IPS DF 4.7 (cell line): Measurements from ENCODE around the gene BCAS3.
"Not testable (repeated sequence)": the region's sequence is repeated elsewhere in the genome, so short reads cannot be mapped to it uniquely, and the experiment has no call there.

ENCODE experiments used
- DNase-seq: peaks from one replicate; pipeline ENCODE4 v3.0.0-alpha.2; 2013; ENCODE audit warnings: low spot score; ENCODE audit errors: extremely low read depth

BCAS3 gene

GRCh38 chr17:60782742-60783141 lies 105.1 kb downstream of the BCAS3 start:
- DNase-seq: no peak

- DNase-seq: no peak
Observed at GRCh38 chr17:60790205-60790604, 112.6 kb downstream of the BCAS3 start.

GRCh38 chr17:60792250-60792898 lies 114.7 kb downstream of the BCAS3 start:
- no peak for DNase-seq

GRCh38 chr17:60798576-60798975 lies 120.9 kb downstream of the BCAS3 start:
- DNase-seq: no peak

GRCh38 chr17:60802377-60802776 lies 124.7 kb downstream of the BCAS3 start:
- no peak for DNase-seq

GRCh38 chr17:60803059-60803458 lies 125.4 kb downstream of the BCAS3 start:
- no peak for DNase-seq

GRCh38 chr17:60804831-60805230 lies 127.2 kb downstream of the BCAS3 start:
- DNase-seq: no peak

GRCh38 chr17:60809421-60809820 lies 131.8 kb downstream of the BCAS3 start:
- no peak for DNase-seq

GRCh38 chr17:60814941-60815340 lies 137.3 kb downstream of the BCAS3 start:
- not testable (repeated sequence) for DNase-seq

GRCh38 chr17:60817192-60817591 lies 139.5 kb downstream of the BCAS3 start:
- no peak for DNase-seq

GRCh38 chr17:60819447-60820130 lies 141.9 kb downstream of the BCAS3 start:
- DNase-seq: no peak

GRCh38 chr17:60823515-60823914 lies 145.9 kb downstream of the BCAS3 start:
- no peak for DNase-seq

- no peak for DNase-seq
Observed at GRCh38 chr17:60825351-60825750, 147.7 kb downstream of the BCAS3 start.

- DNase-seq: no peak
Observed at GRCh38 chr17:60827943-60828342, 150.3 kb downstream of the BCAS3 start.

GRCh38 chr17:60832151-60832585 lies 154.5 kb downstream of the BCAS3 start:
- no peak for DNase-seq

GRCh38 chr17:60832631-60833030 lies 155.0 kb downstream of the BCAS3 start:
- DNase-seq: no peak

- DNase-seq: no peak
Observed at GRCh38 chr17:60840456-60840855, 162.8 kb downstream of the BCAS3 start.

GRCh38 chr17:60845012-60845411 lies 167.4 kb downstream of the BCAS3 start:
- no peak for DNase-seq

GRCh38 chr17:60846175-60846574 lies 168.5 kb downstream of the BCAS3 start:
- DNase-seq: no peak

- no peak for DNase-seq
Observed at GRCh38 chr17:60851181-60851580, 173.5 kb downstream of the BCAS3 start.

- DNase-seq: no peak
Observed at GRCh38 chr17:60857556-60858080, 180.0 kb downstream of the BCAS3 start.

GRCh38 chr17:60862482-60862881 lies 184.8 kb downstream of the BCAS3 start:
- DNase-seq: no peak
